H1 (cell line): ENCODE data around the gene EEIG1. TPM values are rescaled to one million over a fixed set of nuclear protein-coding genes. Genes with fewer than 3 reads are reported as not detected.

ENCODE experiments used
- SP1 ChIP-seq: IDR thresholded peaks from 2 replicates; pipeline ENCODE4 v1.6.1; 2011; ENCODE audit warnings: low read depth, low read length
- TAF7 ChIP-seq: optimal IDR thresholded peaks from 2 replicates; pipeline ENCODE3; 2011; ENCODE audit warnings: low read depth, mild to moderate bottlenecking, inconsistent platforms, low read length, moderate library complexity, borderline replicate concordance
- polyA plus RNA-seq, 7 experiments: library from polyadenylated mRNA; depleted of rRNA in 3 of 7; stranded (reverse) in 5 of 7; unstranded in 2 of 7; fragments of >200 nt in 5 of 7; fragments of 200-250 nt in 2 of 7; gene quantifications; 1 replicate in 5 of 7; 2 replicates in 1 of 7; 4 replicates in 1 of 7; pipeline versions ENCODE4 v1.2.1 to v1.2.3, GENCODE V29; 2011 to 2013; ENCODE audit warnings: missing spikeins in 2 of 7, mixed read lengths in 2 of 7
- total RNA-seq: library from RNA; stranded (reverse); fragmentation: NEBNext Ultra II Directional; extraction: Animal tissue kit (Norgen Biotek cat#: 25700); gene quantifications from 2 replicates; pipeline ENCODE4 v1.2.1, GENCODE V29; 2021

Gene EEIG1
- total and polyA plus RNA-seq, 2 of the 8 experiments (the other 6 are each of a cell fraction or from before 2014, with no cell fraction given): 29.8 to 50.8 TPM

DNA sequence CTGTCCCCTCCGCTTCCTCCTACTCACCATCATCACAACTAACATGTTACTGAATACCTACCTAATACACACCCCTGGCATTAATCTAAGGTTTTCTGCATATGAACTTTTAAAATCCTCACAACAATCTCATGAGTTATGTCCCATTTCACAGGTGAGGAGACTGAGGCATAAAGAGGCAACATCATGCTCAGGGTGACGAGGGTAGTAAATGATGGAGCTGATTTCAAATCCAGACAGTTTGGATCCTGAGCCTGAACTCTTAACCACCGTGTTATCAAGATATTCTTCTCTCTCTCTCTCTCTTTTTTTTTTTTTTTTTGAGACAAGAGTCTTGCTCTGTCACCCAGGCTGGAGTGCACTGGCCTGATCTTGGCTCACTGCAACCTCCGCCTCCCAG, 12.9 kb upstream of the EEIG1 start (continued):
- TF ChIP-seq TAF7 (no peak), SP1 (no peak)
- TF ChIP-seq, all 59 proteins: peak for 0
